DOHH2 (cell line): ENCODE results near the gene SCGB1A1.
"Not testable (repeated sequence)": the region's sequence is repeated elsewhere in the genome, so short reads cannot be mapped to it uniquely, and the experiment has no call there.

Experiments used
- CTCF ChIP-seq: fragments of 200-600 bp; sonication (generic); IDR thresholded peaks from one replicate; pipeline ENCODE4 v1.5.1; 2014; ENCODE audit warnings: antibody characterized with exemption, mild to moderate bottlenecking, low read depth, low read length; ENCODE audit not compliant: poor library complexity, severe bottlenecking
- EZH2phosphoT487 ChIP-seq: fragments of 200-600 bp; sonication (generic); IDR thresholded peaks from 2 replicates; pipeline ENCODE4 v1.6.1; 2017; ENCODE audit warnings: borderline replicate concordance, mild to moderate bottlenecking, antibody characterized with exemption, low read length, moderate library complexity, mixed read lengths

- TF ChIP-seq CTCF, EZH2phosphoT487: not testable (repeated sequence)
Measured at GRCh38 chr11:62386083-62386482, 32.8 kb upstream of the SCGB1A1 start.
